Stimulated activated CD4-positive, alpha-beta T cell treated with anti-CD3 and anti-CD28 coated beads, Interleukin-12 subunit alpha, Interleukin-12 subunit beta, amount 100 ng/mL, for 24 hours (primary cell): Measurements from ENCODE around the gene ENG.
A peak's percentile ranks its signal among the peaks of the same experiment; 100 is the strongest.
"Not testable (repeated sequence)": the region's sequence is repeated elsewhere in the genome, so short reads cannot be mapped to it uniquely, and the experiment has no call there.

Experiments used
- DNase-seq, 2 experiments: peaks; one replicate each; pipeline ENCODE4 v3.0.0-alpha.2; 2020; ENCODE audit warnings: low read depth in 2 of 2

The ENG gene

DNA sequence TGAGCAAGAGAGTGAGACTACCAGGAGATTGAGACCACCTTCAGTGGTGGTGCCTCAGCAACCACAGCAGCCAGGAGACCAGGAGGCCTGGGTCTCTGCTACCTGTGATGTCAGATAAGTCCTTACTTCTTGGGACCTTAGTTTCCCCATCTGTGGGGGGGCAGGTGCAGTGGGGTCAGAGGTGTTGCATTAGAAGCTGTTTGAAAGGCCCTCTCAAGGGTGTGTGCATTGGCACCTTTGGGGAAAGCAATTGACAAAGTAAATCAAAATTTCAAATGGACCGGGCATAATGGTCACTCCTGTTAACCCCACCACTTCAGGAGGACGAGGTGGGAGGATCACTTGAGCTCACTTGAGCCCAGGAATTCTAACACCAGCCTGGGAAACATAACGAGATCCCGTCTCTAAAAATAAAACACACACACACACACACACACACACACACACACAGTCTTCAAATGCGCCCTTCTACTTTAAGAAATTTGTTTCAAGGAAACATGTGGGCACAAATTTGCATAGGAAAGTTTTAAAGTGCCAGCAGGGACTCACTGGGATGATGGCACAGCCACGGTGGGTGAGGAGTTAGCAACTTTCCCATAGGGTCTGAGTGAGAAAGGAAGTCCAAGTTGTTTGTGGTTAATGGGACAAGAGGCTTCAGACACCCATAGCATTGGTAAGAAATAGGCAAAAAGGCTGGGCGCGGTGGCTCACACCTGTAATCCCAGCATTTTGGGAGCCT, 24.4 kb upstream of the ENG start:
- no peak for DNase-seq

DNA sequence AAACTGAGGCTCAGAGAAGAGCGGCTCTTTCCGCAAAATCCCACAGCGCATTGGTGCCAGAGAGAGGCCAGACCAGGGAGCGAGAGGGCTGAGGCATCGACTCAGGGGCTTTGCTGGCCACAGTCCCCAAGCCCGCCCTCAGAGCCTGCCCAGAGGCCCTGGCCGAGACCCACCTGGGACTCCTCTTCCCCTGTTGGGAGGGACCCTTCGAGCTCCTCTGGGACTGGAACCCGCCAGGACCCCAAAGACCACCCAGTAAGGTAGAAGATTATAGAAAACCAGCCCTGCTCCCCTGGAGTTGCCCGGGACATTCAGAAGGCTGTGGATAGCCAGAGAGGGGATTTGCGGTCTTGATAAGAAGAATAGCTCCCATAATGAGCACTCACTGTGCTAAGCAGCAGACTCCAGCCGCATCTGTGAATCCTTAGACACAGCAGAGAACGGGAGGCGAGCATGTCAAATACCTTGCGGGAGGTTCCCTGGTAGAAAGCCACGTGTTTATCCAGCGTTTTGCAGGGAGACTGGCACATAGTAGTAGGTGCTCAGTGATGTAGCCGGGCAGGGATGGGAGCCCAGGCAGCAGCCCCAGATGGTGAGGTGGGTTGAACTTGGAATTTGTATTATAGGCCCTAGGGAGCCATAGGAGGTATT, 23.7 kb upstream of the ENG start:
- no peak for DNase-seq

DNA sequence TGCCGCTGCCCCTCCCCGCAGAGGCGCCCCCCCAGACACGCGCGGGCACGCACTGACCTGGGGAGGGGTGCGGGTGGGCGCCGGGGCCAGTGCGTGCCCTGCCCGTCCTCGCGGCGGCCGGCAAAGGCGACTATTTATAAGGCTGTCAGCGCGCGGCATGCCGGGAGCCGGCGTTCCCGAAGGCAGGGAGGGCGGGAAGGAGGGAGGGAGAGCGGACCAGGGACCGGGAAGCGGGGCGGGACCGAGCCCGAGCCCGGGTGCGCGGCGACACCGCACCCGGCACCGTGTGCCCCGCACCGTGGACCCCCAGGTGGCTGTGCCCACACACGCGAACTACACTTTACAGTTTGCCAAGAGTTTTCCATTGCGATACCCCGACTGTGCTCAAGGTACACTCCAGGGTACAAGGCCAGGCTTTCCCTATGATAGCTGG, 23.1 kb upstream of the ENG start, which contains the start of gene AK1:
Gene AK1, minus strand, starts transcription at position 110 of the 433 bp plus-strand sequence. CDS start 3,058 bp downstream, outside the sequence.
- no peak for DNase-seq

DNA sequence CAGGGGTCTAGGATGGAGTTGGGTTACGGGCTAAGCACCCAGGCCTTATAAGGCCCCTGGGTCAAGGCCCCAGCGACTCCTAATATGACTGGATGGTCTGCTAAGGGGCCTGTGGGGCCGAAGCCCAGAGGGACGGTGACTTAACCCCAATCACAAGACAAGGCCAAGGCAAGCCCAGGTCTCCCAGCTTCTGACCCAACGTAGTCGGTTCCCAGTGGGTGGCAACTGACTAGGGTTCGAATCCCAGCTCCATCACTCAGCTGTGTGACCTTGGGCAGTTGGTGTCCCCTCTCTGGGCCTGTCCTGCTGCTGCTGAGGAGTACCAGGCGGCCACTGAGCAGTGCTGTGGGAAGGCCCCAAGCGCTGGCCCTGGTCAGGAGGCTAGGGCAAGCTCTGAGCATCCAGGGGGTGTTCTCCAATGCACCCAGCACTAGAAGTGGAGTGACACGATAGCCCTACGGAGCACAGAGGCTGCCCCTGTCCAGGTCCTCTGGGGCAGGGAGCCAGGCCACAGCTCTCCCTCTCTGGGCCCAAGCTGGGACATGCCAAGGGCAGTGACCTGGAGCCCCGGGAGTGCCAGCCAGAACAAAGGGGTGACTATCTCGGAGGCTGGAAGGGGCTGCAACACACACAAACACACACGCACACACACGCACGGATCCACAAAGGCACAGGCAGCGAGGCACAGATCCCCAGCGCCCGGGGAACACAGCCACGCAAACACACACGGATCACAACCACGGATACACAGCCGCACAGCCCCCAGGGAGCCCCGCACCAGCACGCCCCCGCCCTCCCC, 22.5 kb upstream of the ENG start:
- DNase-seq: no peak

DNA sequence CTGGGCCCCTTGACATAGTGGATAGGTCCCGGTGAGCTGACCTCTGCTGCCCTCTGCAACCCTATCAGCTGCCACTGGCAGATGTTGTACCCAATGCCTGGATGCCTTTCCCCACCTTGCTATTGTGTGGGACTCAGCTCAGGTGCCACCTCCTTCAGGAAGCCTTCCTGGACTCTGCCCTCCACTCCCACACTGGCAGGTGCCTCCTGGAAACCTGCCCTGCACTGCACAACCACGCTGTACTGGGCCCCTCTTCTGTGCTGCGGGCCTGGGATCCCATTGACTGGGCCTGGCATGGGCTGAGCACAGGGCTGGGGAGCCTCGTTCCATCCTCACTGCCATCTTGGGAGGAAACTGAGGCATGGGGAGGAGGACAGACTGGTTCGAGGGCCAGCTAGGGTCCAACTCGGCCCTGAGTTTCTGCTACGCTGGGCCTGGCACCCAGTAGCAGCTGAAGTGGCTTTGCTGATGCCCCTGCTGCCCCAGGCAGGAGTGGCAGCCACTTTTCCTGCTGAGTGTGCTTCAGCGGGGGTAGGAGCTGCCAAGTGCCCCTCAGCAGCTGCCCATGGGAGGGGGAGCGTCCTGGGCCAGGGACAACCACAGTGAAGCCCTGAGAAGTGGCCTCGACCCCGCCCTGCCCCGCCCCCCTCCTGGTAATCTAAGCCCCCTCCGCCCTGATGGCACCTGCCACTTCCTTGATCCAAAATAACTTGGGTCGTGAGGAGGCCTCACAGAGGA, 21.7 kb upstream of the ENG start:
- no peak for DNase-seq

DNA sequence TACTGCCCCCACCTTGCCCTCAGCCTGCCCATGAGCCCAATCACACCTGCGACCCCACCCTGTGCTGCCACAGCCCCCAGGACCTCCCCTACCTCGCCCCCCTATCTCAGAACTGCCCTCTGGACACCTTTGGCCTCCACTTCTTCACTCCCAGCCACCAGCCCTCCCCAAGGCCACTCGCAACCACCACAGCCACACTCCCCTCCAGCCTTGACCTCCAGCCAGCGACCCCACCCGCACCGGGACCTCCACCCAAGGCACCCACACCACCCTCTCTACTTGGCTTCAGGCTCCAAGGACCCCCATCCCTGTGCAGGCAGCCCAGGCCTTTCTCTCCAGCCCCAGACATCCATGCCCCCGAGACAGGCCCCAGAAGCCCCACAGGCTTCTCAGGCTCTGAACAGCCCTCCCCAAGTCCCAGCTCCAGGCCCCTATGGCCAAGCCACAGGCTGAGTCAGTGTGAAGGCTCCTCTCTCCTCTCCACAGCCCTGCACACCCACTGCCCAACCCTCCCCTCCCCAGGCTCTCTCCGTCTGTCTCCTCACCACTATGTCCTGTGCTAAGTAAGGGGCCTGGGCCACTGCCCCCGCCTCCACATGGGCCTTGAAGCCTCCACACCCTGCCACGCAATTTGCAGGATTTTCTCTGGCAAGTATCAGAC, 21.0 kb upstream of the ENG start:
- DNase-seq: no peak

DNA sequence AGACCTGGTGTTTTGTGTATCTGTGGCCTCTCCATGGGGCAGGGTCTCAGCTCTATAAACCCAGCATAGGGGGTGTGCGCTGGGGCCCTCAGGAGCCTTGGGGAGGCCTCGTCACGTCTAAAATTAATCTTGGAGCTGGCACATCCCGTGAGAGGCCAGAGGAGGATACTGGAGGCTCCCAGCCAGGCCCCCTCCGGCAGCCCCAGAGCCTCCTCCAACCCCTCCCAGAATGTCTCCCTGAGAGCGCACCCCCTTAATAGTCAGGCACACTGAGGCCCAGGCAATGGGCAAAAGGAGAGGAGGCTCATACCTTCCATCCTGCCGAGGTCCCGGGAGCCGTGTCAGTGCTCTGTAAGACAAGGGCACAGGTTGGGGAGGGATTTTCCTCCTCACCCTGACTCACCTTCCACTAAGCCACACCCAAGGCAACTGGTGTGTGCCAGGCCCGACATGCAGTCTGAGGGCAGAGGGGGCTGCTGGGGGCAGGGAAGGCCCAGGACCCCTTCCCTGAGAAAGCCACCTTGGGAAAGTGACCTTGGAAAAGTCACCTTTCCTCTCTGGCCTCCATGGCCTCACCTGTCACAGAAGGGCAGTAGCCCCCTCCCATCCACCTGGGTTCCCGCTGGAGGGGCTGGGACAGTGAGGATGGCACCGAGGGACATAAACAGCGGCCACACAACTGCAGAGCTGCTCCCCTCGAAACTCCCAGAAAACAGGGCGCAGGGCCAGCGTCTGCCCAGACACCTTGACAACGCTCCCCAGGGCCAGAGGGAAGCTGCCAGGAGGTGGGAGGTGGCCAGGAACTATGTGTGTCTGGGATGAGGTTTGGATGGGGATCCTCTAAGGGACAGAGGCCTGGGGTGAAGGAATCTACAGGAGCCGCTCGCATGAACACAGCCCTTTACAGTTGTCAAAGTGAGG, 20.1 kb upstream of the ENG start:
- DNase-seq: no peak

DNA sequence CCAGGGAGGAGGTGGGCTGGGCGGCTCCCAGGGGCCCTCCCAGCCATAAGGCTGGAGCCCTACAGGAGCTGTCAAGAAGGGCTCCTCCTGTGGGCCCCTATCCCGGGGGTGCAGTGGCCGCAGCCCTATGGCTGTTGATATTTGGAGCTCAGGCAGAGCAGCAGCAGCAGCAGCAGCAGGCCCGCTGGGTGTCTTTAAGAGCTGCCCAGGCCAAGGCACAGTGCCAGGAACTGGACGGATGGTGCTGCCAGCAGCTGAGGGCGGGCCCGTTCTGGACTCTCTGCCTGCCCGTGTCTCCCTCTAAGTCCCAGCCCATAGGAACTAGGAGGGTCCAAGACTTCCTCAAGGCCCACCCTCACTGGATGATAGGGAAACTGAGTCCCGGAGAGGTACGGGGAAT, 19.4 kb upstream of the ENG start:
- no peak for DNase-seq

DNA sequence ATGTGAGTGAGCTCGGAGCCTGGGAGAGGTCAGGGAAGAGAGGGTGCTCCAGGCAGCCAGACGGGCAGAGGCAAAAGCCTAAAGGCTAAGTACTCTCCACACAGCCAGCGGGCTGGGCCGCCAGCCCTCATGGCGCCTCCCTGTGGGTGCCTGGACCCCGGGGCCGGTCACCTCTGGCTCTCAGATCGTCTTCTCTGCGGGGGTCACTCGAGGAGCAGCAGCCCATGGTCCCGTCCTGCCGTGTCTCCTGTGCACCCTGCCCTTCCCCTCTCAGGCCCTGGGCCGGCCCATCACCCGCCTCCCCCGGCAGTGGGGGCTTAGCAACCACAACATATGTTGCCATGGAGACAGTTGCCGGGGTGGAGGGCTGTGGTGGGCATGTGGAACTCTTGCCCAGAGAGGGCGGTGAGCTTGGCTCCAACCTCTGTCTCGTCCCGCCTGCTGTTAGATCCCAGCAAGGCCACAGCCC, 18.8 kb upstream of the ENG start:
- DNase-seq: no peak

DNA sequence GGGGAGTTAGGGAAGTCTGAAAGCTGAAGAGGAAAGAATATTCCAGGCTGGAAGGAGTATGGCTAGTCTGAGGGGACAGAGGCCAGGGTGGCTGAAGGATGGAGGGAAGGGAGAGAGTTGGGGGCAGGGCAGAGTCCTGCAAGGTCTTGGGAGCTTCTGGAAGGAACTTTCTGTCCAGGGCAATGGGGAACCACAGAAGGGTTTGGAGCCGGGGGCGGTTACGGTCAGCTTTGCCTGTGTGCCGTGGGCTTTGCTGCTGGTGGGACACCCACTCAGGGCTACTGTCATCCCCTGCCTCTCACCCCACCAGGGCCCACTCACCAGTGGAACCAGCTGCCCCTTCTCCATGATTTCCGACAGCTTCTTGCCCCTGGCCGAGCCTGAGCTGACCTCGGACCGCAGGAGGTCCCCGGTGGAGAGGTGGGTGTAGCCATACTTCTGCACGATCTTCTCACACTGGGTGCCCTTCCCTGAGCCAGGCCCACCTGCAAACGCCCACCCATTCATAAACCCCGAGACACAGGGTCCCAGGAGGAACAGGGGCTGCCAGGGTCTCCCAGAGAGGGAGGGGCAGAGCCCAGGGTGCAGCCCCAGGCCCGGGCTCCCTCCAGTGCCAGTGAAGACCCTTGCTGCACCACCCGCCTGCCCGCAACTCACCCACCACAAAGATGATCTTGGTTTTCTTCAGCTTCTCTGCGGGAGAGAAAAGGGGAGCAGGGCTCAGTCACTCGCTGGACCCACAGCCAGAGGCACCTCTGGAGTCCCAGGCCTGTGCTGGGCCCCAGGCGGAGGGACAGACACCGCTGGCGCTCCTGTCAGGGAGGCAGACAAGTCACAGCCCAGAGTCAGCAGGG, 18.1 kb upstream of the ENG start:
- no peak for DNase-seq

DNA sequence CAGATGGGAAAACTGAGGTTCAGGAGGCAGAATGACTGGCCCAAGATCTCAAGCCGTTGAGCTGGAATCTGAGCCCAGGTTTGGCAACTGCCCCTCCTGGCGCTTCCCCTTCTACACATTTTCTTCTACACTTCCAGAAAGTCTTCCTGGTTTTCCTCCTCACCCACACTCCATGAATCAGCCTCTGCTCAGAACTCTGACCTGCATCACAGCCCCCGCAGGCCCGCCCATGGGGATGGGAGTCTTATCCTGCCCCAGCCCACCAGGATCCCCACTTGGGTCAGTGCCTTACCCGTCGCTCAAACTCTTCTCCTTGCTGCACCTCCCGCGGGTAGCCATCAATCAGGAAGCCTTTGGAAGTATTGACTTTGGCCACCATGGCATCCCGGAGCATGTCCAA, 17.1 kb upstream of the ENG start:
- DNase-seq: no peak

DNA sequence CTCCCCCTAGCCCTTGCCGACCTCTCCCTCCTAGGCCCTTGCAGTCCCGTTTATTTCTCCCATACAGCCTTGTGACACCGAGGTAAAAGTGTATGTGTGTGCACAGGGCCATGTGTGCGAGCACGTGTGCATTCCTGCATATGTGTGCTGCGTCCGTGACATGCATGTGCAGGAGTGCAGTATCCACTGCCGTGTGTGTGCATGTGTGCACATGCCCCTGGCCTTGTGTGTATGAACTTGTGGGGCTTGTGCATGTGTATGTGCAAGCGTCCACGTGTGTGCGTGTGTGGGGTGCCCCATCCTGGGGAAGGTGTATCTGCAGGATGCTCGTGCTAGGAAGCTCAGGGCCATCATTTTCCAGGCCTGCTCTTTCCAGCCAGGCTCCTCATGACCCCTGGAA, 16.4 kb upstream of the ENG start:
- DNase-seq: no peak

DNA sequence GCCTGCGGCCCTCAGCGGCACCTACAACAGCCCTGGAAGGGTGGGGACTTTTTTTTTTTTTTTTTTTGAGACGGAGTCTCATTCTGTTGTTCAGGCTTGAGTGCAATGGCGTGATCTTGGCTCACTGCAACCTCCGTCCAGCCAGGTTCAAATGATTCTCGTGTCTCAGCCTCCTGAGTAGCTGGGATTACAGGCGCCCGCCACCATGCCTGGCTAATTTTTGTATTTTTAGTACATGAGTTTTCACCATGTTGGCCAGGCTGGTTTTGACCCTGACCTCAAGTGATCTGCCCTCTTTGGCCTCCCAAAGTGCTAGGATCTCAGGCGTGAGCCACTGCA, 15.7 kb upstream of the ENG start:
- not testable (repeated sequence) for DNase-seq

DNA sequence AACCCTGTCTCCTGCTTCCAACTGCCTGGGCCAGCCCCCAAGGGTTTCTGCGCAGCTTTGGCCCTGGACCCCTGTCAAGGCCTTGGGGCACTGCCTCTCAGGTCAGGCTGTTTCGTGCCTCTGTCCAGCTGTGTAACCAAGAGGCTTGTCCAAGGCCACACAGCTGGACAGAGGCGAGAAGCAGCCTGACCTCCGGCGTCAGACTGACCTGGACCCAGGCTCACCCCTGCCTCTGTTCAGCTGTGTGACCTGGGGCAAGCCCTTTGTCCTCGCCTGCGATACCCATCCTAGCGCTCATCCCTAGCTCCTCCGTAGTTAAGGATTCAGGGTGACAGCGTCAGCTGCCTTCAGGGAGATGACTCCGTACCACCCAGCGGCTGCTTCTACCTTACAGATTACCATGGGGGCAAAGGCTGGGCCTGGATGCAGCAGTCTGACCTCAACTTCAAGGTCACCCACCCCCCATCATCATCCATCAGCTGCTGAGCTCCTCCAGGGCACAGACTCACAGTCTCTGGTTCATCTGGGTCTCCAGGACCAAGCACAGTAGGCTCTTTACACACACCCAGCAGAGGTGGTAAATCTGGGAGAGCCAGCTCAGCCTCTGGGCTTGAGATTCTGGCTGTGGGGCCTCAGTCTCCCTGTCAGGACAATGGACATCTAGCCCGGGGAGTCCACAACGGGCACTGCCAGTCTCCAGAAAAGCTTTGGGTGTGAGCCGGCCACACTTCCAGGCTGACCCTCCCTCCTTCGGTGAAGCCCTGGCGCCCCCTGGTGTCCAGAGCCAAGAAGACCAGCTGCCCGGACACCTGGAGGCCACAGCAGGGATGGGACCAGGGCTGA, 15.1 kb upstream of the ENG start:
- peak; percentile 61 to 84 for DNase-seq

DNA sequence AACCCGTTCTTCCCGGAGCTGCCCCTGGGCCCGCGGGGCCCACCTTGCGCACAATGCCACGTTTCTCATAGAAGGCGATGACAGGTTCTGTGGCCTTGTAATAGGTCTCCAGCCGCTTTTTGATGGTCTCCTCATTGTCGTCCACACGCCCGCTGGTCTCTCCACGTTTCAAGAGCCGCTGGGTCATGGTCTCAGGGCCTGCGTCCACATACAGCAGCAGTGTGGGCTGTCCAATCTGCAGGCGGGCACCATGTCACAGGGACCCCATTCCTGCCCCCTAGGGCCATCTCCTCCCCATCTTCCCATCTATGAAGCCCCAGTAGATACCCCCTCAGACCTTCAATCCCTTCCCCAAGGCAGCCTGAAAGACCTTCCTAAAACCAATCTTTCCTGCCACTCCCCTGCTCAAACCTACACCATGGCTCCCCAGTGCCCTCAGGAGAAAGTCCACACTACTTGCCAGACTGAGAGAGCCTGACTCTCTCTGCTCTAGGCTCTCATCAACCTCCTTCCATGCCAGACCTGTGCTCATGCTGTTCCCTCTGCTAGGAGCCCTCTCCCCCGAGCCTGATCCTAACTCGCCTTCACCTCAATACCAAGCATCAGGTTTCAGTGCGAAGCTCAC, 13.9 kb upstream of the ENG start:
- DNase-seq: no peak

DNA sequence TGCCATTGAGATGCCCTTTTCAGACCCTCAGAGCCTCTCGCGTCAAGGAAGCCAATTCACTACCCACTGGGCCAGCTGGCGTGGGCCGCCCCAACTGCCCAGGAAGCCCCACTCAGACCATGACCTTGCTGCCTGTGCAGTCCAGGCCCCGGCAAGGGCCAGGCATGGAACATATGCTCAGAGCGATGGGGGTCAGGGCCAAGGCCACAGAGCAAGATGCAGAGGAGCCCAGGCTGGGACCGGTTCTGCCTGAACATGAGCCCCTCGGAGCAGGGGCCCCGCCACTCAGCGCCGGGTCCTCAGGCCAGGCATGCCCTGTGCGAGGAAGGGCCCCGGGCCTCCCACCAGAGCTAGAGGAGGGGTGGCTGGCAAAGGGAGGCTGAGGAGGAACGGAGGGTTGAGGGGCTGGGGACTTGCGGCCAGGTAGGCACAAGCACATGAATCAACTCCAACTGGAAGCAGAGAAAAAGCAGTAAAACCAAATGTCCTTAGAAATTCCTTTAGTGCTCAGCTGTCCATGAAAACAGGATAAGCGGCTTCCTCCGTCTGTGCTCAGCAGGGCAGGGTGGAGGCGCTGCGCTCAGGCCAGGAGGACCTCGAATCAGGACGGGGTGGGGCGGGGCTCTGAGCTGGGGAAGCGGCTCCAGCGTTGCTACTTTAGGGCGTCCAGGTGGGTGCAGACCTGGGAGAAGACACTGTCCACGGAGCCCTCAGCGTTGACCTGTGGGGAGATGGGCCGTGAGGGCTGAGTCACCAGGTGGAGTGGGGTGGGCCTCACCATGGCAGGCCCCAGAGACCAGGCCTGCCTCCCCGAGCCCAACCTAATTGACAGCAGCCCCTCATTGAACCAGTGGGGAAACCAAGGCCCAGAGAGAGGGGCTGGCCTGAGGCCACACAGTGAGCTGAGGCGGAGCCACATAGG, 13.2 kb upstream of the ENG start:
- no peak for DNase-seq

DNA sequence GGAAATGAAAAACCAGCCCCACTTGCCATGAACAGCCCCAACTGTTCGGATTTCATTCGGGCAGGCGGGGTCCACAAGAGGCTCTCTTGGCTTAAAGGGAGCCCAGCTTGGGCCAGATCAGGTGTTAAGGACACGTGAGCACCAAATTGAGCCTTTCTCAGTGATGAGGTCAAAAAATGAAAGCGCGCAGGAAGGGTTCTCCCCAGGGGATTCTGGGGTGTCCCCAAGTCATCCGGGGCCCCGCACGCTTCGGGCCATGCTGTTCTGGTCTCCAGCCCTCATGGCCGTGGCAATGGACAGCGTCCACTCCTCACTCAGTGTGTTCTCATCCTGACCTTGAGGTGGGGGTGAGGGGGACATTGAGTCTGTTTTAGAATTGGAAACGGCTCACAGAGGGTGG, 12.1 kb upstream of the ENG start:
- DNase-seq: no peak
